ENCODE data around the gene SNRNP27. TPM values are rescaled to one million over a fixed set of nuclear protein-coding genes. Genes with fewer than 3 reads are reported as not detected.

Gene SNRNP27
- total RNA-seq (44.1 TPM), polyA plus RNA-seq (10 to 100 TPM; 51.7 to 70.2 (median 60.0) TPM)

DNA sequence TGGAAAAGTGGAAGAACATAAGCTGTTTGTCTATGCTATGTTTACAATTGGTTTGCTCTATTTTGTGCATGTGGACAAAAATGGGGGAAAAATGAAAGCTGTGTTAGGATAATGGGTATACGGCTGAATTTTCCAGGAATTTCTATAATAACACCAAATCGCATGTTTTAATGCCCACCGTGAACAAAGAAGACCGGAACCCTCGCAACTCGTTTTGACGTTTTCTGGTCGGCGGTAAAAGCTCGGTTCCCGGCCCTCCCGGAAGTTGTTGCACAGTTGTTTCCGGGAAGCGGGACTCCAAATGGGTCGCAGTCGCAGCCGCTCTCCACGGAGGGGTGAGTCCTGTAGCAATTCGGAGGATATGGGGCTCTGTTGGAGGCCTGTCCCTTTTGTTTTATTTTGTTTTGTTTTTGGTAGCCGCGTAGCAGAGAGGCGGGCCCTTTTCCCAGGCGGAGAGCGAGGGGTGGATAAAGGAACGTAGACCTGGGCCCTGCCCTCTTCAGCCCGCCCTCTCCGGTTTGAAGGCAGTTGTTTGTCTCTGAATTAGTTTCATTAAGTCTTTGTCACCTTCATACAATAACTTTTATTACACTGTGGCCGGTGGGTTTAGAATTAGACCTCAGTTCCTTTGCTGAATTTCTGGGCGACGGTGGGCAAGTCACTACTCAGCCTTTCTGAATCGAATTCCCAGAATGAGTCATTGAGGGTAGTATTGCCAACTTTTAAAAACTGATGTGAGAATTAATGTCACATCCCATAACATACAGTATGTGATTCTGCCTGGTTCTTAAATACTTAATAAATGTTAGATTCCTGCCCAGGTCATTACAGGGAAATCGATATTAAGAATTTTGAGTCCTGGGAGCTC lies at the start of gene SNRNP27:
Gene SNRNP27, plus strand, starts transcription at position 273 of the 868 bp plus-strand sequence. Its CDS starts 29 bp downstream, at position 302.
- DNase-seq (peak; percentile 66 to 91 (median 81)), ATAC-seq (ENCODE audit: low read depth in 2 of 2) (peak; percentile 89 to 92)
- H3K9me3 ChIP-seq (ENCODE audit: control insufficient read depth in 2 of 2, low read length in 2 of 2), result no peaks in the 10 kb centered on the region
- peaks cover 14% of the 10 kb centered on the region for H3K4me1 ChIP-seq (ENCODE audit: control insufficient read depth, insufficient read depth, low read length, poor library complexity, severe bottlenecking)
- H3K27ac ChIP-seq (ENCODE audit: insufficient read depth, low read length, poor library complexity, severe bottlenecking), result peak within 1 kb of the TSS; percentile 75
- H3K27me3 Mint-ChIP-seq, result peaks cover 8% of the 10 kb centered on the region
- H3K4me3 Mint-ChIP-seq, result peak within 1 kb of the TSS; percentile 98 to 100 (median 100)
- peaks cover 0 to 3% (median 0%) of the 10 kb centered on the region in 7 donors for H3K9me3 Mint-ChIP-seq
- peak within 1 kb of the TSS; percentile 99 for H3K4me3 ChIP-seq (ENCODE audit: low read depth, low read length)
- H3K27me3 ChIP-seq (ENCODE audit: control insufficient read depth, insufficient read depth, low read length), result no peaks in the 10 kb centered on the region
- peaks cover 19 to 54% (median 30%) of the 10 kb centered on the region in 4 donors for H3K4me1 Mint-ChIP-seq
- peaks cover 14% of the 10 kb centered on the region for H3K36me3 Mint-ChIP-seq
- peaks cover 37% of the 10 kb centered on the region for H3K36me3 ChIP-seq (ENCODE audit: control insufficient read depth, insufficient read depth, low read length)
- H3K27ac Mint-ChIP-seq, result peak within 1 kb of the TSS; percentile 98 to 100 (median 100)

- no peaks in the 10 kb centered on the region for H3K9me3 ChIP-seq (ENCODE audit: control insufficient read depth in 2 of 2, low read length in 2 of 2)
- H3K36me3 Mint-ChIP-seq, result peaks cover 44% of the 10 kb centered on the region
- no peaks in the 10 kb centered on the region for H3K4me1 ChIP-seq (ENCODE audit: control insufficient read depth, insufficient read depth, low read length, poor library complexity, severe bottlenecking)
- H3K9me3 Mint-ChIP-seq, result no peaks in the 10 kb centered on the region
- no peak for DNase-seq
- peaks cover 81% of the 10 kb centered on the region for H3K36me3 ChIP-seq (ENCODE audit: control insufficient read depth, insufficient read depth, low read length)
- no peak overlapping the region for H3K4me3 Mint-ChIP-seq
- no peak overlapping the region for H3K27ac Mint-ChIP-seq
- H3K27me3 Mint-ChIP-seq, result no peaks in the 10 kb centered on the region
- no peak overlapping the region for H3K27ac ChIP-seq (ENCODE audit: insufficient read depth, low read length, poor library complexity, severe bottlenecking)
- no peak for ATAC-seq (ENCODE audit: low read depth in 2 of 2)
- H3K4me3 ChIP-seq (ENCODE audit: low read depth, low read length), result no peak overlapping the region
- H3K4me1 Mint-ChIP-seq, result peaks cover 0 to 13% (median 8%) of the 10 kb centered on the region in 4 donors
- H3K27me3 ChIP-seq (ENCODE audit: control insufficient read depth, insufficient read depth, low read length), result no peaks in the 10 kb centered on the region
Measured at GRCh38 chr2:69843993-69844392, 49.8 kb upstream of the SNRNP27 start.

DNA sequence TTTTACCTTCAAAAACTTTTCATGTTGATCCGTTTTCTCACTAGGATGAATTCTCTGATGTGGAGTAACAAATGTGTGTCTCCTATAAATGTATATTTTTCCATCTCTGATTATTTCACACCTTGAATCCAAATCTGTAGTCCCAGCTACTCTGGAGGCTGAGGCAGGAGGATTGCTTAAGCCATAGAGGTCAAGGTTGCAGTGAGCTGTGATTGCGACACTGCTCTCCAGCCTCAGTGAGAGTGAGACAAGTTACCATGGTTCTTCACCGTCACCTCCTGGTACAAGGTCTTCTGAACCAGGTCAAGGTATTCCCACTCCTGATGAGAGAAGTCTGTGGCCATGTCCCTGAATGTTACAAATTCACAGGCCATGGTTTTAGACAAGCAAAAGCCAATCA lies 49.2 kb upstream of the SNRNP27 start:
- Mint-ChIP-seq H3K36me3 (peaks cover 38% of the 10 kb centered on the region), H3K4me3 (no peak overlapping the region), H3K27ac (no peak overlapping the region), H3K9me3 (no peaks in the 10 kb centered on the region), H3K27me3 (no peaks in the 10 kb centered on the region), H3K4me1 (peaks cover 0 to 13% (median 8%) of the 10 kb centered on the region in 4 donors)
- no peaks in the 10 kb centered on the region for H3K27me3 ChIP-seq (ENCODE audit: control insufficient read depth, insufficient read depth, low read length)
- ATAC-seq (ENCODE audit: low read depth in 2 of 2) (no peak), DNase-seq (no peak)
- no peaks in the 10 kb centered on the region for H3K9me3 ChIP-seq (ENCODE audit: control insufficient read depth in 2 of 2, low read length in 2 of 2)
- no peak overlapping the region for H3K4me3 ChIP-seq (ENCODE audit: low read depth, low read length)
- H3K4me1 ChIP-seq (ENCODE audit: control insufficient read depth, insufficient read depth, low read length, poor library complexity, severe bottlenecking), result no peaks in the 10 kb centered on the region
- peaks cover 80% of the 10 kb centered on the region for H3K36me3 ChIP-seq (ENCODE audit: control insufficient read depth, insufficient read depth, low read length)
- no peak overlapping the region for H3K27ac ChIP-seq (ENCODE audit: insufficient read depth, low read length, poor library complexity, severe bottlenecking)

DNA sequence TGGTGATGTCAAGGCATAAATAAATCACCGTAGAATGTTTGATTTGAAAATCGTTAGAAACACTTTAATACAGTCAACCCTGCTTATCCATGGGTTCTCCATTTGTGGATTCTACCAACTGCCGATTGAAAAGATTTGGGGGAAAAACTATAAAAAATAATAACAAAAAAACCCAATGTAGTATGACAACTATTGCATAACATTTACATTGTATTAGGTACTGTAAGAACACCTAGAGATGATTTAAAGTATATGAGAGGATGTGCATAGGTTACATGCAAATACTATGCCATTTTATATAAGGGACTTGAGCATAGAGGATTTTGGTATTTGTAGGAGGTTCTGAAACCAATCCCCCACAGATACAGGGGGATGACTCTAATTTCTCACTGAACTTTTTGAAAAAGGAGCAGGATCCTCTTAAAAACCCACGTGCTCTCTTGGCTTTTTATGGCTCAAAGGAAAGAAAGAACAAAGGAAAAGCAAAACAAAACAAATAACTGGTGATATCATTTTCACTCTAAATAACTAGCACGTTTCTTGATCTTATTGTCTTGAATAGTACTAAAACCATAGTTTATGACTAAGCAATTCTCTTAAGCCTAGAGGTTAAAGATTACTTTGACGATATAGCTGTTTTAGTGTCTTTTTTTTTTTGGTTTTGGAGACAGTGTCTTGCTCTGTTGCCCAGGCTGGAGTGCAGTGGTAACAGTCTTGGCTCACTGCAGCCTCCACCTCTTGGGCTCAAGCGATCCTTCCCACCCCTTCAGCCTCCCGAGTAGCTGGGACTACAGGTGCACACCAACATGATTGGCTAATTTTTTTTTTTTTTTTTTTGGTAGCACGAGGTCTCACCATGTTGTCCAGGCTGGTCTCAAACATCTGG lies 47.3 kb upstream of the SNRNP27 start:
- DNase-seq, result no peak
- Mint-ChIP-seq H3K4me3 (no peak overlapping the region), H3K27me3 (no peaks in the 10 kb centered on the region), H3K9me3 (no peaks in the 10 kb centered on the region), H3K27ac (peak overlapping the region in 1 of 3 donors; percentile 18), H3K4me1 (peaks cover 0 to 11% (median 6%) of the 10 kb centered on the region in 4 donors), H3K36me3 (peaks cover 30% of the 10 kb centered on the region)
- Histone ChIP-seq H3K27me3 (ENCODE audit: control insufficient read depth, insufficient read depth, low read length) (no peaks in the 10 kb centered on the region), H3K9me3 (ENCODE audit: control insufficient read depth in 2 of 2, low read length in 2 of 2) (no peaks in the 10 kb centered on the region), H3K4me3 (ENCODE audit: low read depth, low read length) (no peak overlapping the region), H3K4me1 (ENCODE audit: control insufficient read depth, insufficient read depth, low read length, poor library complexity, severe bottlenecking) (no peaks in the 10 kb centered on the region), H3K36me3 (ENCODE audit: control insufficient read depth, insufficient read depth, low read length) (peaks cover 80% of the 10 kb centered on the region), H3K27ac (ENCODE audit: insufficient read depth, low read length, poor library complexity, severe bottlenecking) (no peak overlapping the region)
- no peak for ATAC-seq (ENCODE audit: low read depth in 2 of 2)

- no peak overlapping the region for H3K4me3 Mint-ChIP-seq
Measured at GRCh38 chr2:69847068-69847828, 46.5 kb upstream of the SNRNP27 start.

DNA sequence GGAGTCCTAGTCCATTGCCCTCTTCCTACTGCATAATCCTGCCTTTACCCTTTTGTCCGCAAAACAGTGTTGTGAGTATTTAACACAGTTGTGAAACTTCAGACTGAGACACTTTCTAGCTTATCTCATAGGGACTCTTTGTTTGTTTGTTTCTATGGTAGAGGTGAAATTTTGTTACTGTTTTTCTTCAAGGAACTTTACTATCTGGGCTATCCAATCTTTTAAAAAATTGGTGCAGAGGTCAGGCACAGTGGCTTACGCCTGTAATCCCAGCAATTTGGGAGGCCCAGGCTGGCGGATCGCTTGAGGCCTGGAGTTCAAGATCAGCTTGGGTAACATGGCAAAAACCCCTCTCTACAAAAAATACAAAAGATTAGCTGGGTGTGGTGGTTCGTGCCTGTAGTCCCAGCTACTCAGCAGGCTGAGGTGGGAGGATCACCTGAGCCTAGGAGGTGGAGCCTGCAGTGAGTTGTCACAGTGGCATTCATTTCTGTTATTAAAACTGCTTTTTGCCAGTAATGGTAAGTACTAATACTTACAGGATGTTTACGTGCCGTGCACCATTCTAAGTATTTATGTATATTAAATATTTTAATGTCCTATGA lies 45.5 kb upstream of the SNRNP27 start:
- no peak for ATAC-seq (ENCODE audit: low read depth in 2 of 2)
- Histone ChIP-seq H3K36me3 (ENCODE audit: control insufficient read depth, insufficient read depth, low read length) (peaks cover 81% of the 10 kb centered on the region), H3K4me3 (ENCODE audit: low read depth, low read length) (no peak overlapping the region), H3K27me3 (ENCODE audit: control insufficient read depth, insufficient read depth, low read length) (no peaks in the 10 kb centered on the region), H3K27ac (ENCODE audit: insufficient read depth, low read length, poor library complexity, severe bottlenecking) (no peak overlapping the region), H3K9me3 (ENCODE audit: control insufficient read depth in 2 of 2, low read length in 2 of 2) (no peaks in the 10 kb centered on the region), H3K4me1 (ENCODE audit: control insufficient read depth, insufficient read depth, low read length, poor library complexity, severe bottlenecking) (no peaks in the 10 kb centered on the region)
- H3K4me1 Mint-ChIP-seq, result peaks cover 0 to 4% (median 2%) of the 10 kb centered on the region in 4 donors
- H3K9me3 Mint-ChIP-seq, result no peaks in the 10 kb centered on the region
- peak overlapping the region in 1 of 4 donors; percentile 11 for H3K4me3 Mint-ChIP-seq
- DNase-seq, result no peak
- H3K27ac Mint-ChIP-seq, result no peak overlapping the region
- H3K36me3 Mint-ChIP-seq, result peaks cover 31% of the 10 kb centered on the region
- H3K27me3 Mint-ChIP-seq, result no peaks in the 10 kb centered on the region

More at GRCh38 chr2:69847068-69847828, 46.5 kb upstream of the SNRNP27 start:
- Histone ChIP-seq H3K27me3 (ENCODE audit: control insufficient read depth, insufficient read depth, low read length) (no peaks in the 10 kb centered on the region), H3K4me1 (ENCODE audit: control insufficient read depth, insufficient read depth, low read length, poor library complexity, severe bottlenecking) (no peaks in the 10 kb centered on the region), H3K4me3 (ENCODE audit: low read depth, low read length) (no peak overlapping the region), H3K27ac (ENCODE audit: insufficient read depth, low read length, poor library complexity, severe bottlenecking) (no peak overlapping the region), H3K36me3 (ENCODE audit: control insufficient read depth, insufficient read depth, low read length) (peaks cover 75% of the 10 kb centered on the region), H3K9me3 (ENCODE audit: control insufficient read depth in 2 of 2, low read length in 2 of 2) (no peaks in the 10 kb centered on the region)
- H3K27me3 Mint-ChIP-seq, result no peaks in the 10 kb centered on the region
- H3K9me3 Mint-ChIP-seq, result no peaks in the 10 kb centered on the region
- ATAC-seq (ENCODE audit: low read depth in 2 of 2), result no peak
- H3K36me3 Mint-ChIP-seq, result peaks cover 29% of the 10 kb centered on the region
- no peak for DNase-seq
- peaks cover 0 to 4% (median 2%) of the 10 kb centered on the region in 4 donors for H3K4me1 Mint-ChIP-seq
- peak overlapping the region in 1 of 3 donors; percentile 20 for H3K27ac Mint-ChIP-seq

GRCh38 chr2:69858261-69858660 lies 35.5 kb upstream of the SNRNP27 start:
- H3K27ac ChIP-seq (ENCODE audit: insufficient read depth, low read length, poor library complexity, severe bottlenecking), result no peak overlapping the region
- Mint-ChIP-seq H3K4me1 (peaks cover 2 to 6% (median 3%) of the 10 kb centered on the region in 4 donors), H3K36me3 (peaks cover 21% of the 10 kb centered on the region), H3K27me3 (no peaks in the 10 kb centered on the region), H3K9me3 (no peaks in the 10 kb centered on the region), H3K27ac (no peak overlapping the region), H3K4me3 (no peak overlapping the region)
- peaks cover 31% of the 10 kb centered on the region for H3K36me3 ChIP-seq (ENCODE audit: control insufficient read depth, insufficient read depth, low read length)
- no peak for ATAC-seq (ENCODE audit: low read depth in 2 of 2)
- no peak for DNase-seq
- no peaks in the 10 kb centered on the region for H3K4me1 ChIP-seq (ENCODE audit: control insufficient read depth, insufficient read depth, low read length, poor library complexity, severe bottlenecking)
- H3K4me3 ChIP-seq (ENCODE audit: low read depth, low read length), result no peak overlapping the region
- no peaks in the 10 kb centered on the region for H3K27me3 ChIP-seq (ENCODE audit: control insufficient read depth, insufficient read depth, low read length)
- no peaks in the 10 kb centered on the region for H3K9me3 ChIP-seq (ENCODE audit: control insufficient read depth in 2 of 2, low read length in 2 of 2)

All from CD4-positive, CD25-positive, alpha-beta regulatory T cell (primary cell).